Stimulated activated CD8-positive, alpha-beta memory T cell treated with anti-CD3 and anti-CD28 coated beads, Interleukin-12 subunit alpha, Interleukin-12 subunit beta, amount 100 ng/mL, for 4 hours (primary cell): ENCODE results near the gene TRRAP.
"Not testable (repeated sequence)": the region's sequence is repeated elsewhere in the genome, so short reads cannot be mapped to it uniquely, and the experiment has no call there.

ENCODE experiments used
- DNase-seq: peaks from one replicate; pipeline ENCODE4 v3.0.0-alpha.2; 2020; ENCODE audit warnings: low read depth

TRRAP gene

DNA sequence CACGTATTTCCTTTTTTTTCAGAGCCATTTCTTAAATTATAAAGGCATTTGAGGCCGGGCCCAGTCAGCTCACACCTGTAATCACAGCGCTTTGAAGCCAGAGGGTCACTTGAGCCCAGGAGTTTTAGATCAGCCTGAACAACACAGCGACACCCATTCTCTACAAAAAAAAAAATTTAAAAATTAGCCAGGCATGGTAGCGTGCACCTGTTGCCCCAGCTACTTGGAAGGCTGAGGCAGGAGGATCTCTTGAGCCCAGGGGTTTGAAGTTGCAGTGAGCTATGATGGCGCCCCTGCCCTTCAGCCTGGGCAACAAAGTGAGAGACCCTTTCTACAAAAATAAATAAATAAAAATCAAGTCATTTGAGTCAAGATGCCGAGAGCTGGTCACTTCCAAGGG is 11.6 kb upstream of the TRRAP start:
- DNase-seq, result no peak

GRCh38 chr7:98868450-98868849 is 9.9 kb upstream of the TRRAP start:
- no peak for DNase-seq

DNA sequence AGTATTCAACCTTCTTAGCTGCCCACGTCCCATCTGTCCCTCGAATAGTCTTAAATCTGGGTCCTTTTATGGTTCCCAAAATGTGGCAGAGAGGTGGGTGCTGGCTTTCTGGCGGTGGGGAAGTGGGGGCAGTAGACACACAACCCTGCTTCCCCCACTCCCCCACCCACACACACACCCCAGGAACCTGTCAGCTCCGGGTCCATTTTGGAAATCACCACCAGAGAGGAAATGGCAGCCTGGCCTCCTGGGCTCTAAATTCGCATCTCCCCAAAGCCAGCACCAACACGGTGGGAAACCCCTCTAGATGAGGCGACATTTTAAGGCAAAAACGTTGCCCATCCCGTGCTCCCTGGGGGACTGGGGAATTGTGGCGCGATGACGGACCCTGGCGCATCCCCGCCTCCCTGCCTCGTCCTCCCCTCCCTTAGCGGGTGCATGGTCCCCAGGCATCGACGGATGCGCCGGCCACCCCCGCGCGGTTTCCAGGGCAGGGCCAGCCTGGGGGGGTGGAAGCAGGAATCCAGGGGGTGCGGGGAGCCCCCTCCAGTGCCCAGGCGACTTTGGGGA is 9.2 kb upstream of the TRRAP start:
- no peak for DNase-seq

DNA sequence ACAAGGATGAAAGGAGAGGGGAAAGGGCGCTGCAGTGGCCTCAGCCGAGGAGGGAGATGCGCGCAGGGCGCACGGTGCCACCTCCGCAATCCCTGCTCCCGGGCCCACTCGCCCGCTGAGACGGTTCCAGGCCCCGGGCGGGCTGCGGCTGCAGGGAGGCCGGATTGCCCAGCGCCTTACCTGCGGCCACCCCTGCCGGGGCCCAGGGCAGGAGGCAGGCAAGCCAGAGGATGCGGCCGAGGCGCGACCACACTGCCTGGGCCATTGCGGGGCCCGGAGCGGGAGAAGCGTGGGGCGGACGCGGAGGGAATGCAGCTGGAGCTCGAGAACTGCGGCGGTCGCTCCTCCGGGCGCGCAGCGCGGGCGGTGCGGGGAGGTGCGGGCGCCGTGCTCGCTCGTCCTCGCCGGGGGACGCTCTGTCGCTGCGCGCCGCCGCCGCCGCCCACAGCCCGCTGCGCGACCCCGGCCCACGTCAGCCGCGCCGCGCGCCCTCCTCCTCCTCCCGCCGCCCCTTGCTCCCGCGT is 8.7 kb upstream of the TRRAP start, which contains the start of gene TMEM130:
TMEM130 (minus strand) TSS at position 418 of the 524 bp plus-strand sequence; CDS start at position 265, 153 bp downstream.
- no peak for DNase-seq

DNA sequence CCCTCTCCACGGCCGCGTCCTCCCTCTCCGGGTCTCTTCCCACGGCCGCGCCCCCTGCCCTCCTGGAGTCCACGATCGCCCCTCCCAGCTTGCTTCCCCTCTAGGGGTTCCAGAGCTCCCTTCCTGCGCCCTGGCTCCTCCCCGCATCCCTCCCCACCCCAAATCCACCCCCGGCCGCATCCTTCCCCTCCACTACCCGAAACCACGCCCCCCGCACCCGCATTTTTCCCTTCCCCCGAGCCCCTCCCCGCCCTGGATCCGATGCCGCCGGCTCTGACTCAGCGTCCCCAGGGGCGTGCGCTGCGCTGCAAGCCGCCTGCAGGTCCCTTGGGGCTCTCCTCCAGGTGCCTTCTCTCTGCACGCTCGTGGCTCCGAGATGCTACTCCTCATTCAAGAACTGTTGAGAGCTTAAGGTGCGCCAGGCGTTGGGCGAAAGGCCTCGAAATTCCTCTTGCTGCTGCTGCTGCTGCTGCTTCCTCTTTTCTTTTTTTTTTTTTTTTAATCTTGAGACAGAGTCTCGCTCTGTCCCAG is 8.1 kb upstream of the TRRAP start:
- peak; percentile 55 for DNase-seq

GRCh38 chr7:98870807-98871491 is 7.4 kb upstream of the TRRAP start:
- DNase-seq, result no peak

DNA sequence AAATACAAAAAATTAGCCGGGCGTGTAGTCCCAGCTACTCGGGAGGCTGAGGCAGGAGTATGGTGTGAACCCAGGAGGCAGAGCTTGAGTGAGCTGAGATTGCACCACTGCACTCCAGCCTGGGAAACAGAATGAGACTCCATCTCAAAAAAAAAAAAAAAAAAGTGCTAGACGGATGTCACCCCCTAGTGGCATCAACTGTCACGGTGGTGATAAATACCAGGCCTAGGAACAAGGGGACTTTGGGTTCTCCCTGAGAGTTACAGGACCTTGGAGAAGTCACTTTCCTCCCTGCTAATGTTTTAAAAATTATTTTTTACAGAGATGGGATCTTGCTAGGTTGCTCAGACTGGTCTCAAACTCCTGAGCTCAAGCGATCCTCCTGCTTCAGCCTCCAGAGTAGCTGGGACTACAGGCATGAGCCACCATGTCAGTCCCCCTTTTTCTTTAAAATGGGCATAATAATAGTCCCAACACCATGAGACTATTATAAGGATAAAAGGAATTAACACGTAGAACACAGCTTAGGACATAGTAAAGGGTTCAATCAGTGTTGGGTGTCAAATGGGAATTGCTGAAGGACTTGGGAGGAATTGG is 5.9 kb upstream of the TRRAP start:
- DNase-seq, result no peak

- DNase-seq, result not testable (repeated sequence)
Measured at GRCh38 chr7:98873610-98874009, 4.7 kb upstream of the TRRAP start.

DNA sequence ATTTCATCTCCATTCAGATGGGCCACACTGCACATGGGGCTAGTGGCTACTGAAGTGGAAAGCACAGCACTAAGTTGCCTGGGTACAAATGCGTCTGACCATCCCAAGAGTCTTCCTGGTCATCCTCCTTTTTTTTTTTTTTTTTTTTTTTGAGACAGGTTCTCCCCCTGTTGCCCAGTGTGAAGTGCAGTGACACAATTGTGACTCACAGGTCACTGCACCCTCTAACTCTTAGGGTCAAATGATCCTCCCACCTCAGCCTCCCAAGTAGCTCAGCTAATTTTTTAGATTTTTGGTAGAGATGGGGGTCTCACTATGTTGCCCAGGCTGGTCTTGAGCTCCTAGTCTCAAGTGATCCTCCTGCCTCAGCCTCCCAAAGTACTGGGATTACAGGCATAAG is 3.4 kb upstream of the TRRAP start:
- no peak for DNase-seq

DNA sequence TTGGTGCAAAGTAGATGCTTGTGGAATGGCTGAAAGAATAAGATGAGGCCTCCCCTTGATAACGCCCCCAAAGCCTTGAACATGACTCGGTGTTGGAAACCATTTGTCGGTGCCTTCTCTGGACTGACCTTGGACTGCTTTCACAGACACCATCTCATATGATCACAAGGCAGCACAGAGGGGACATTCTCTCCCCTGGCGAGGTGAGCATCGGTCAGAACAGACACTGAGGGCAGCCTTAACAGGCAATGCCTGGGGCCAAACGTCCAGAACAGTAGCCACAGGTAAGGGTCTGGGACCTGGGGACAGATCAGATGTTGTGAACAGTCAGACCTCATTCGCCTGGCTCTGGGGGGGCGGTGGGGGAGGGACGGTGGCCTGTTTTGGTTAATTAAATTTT is 2.8 kb upstream of the TRRAP start:
- DNase-seq, result no peak

DNA sequence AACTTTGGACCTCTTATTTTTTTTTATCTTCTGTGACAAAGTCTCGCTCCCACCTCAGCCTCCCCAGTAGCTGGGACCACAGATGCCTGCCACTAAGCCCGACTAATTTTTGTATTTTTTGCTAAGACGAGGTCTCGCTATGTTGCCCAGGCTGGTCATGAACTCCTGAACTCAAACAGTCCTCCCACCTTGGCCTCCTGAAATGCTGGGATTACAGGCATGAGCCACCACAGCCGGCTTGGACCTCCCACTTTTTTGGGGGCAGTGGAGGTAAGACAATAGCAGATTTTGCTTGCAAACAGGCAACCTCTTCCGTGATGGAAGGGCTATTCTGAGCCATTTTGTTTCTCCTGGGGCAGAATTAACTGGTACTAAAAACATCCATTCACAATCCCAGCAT is 1.2 kb upstream of the TRRAP start:
- DNase-seq, result no peak

GRCh38 chr7:98877692-98878364 is 504 bp upstream of the TRRAP start:
- no peak for DNase-seq

DNA sequence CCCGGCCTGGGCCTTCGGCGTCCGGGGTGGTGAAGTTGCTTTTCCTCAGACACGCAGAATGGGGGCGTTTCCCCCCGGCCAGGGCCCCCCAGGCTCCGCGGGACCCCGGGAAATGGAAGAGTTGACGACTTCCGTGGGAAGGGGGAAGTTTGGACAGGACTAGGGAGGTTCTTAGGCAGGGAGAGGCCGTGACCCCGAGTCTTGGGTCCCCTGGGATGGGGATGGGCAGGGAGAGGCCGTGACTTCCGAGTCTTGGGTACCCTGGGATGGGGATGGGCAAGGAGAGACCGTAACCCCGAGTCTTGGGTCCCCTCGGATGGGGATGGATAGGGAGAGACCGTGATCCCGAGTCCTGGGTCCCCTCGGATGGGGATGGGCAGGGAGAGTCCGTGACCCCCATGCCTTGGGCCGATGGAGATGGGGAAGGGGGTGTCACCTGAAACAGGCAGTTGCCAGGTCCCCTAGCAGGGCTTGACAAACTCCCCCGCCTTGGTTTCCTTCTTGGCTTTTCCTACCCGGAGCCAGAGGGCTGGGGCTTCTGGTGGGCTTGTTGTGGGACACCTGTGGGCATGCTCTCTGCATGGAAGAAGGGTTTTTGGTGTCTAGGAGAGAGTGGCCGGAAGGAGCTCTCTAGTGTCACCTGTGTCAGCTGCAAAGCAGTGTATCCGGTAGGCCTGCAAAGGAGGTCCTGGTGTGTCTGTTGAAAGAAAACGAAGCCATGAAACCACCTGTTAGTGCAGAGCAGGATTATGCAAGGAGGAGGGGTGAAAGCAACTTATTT is 1.1 kb downstream of the TRRAP start:
- DNase-seq, result peak; percentile 7

DNA sequence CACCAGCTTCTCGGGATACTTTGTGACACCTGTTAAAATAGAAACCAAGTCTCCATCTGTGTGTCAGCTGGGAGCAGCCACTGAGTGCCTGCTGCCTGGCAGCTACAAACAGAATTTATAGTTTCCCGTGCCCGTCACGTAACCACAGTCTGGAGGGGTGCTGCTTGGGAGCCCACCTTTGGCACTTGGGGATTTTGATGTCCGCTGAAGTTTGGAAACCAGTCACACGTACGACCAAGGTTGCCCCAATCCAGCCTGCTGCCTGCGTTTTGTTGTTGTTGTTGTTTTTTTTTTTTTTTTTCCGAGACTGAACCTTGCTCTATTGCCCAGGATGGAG is 1.6 kb downstream of the TRRAP start:
- DNase-seq, result no peak

DNA sequence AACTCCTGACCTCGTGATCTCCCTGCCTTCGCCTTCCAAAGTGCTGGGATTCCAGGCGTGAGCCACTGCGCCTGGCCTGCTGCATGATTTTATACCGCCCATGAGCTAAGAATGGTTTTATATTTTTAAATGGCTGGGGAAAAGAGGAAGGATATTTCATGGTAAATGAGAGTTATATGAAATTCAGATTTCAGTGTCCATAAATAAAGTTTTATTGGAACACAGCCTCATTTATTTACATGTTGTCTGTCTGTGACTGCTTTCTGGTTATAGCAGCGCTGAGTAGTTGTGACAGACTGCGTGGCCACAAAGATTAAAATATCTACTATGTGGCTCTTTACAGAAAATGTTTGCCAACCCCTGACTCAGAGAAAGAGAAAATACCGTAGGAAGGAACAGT is 2.2 kb downstream of the TRRAP start:
- no peak for DNase-seq

- DNase-seq, result no peak
Measured at GRCh38 chr7:98881561-98882315, 3.4 kb downstream of the TRRAP start.

GRCh38 chr7:98884416-98884815 is 6.1 kb downstream of the TRRAP start:
- DNase-seq, result no peak

DNA sequence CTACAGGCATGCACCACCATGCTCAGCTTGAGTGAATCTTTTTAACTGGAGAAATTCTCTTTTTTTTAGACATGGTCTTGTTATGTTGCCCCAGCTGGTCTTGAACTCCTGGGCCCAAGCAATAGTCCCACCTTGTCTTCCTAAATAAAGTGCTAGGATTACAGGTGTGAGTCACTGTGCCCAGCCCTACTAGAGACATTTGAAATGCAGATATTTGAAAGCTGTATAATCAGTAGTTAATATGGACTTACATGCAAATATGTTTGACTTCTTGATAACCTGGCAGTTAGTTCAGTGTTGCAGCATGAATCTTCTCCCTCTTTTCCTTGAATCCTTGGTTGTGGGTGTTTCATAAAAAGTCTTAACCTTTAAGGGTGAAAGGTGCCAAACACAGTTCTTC is 8.7 kb downstream of the TRRAP start:
- DNase-seq, result no peak

DNA sequence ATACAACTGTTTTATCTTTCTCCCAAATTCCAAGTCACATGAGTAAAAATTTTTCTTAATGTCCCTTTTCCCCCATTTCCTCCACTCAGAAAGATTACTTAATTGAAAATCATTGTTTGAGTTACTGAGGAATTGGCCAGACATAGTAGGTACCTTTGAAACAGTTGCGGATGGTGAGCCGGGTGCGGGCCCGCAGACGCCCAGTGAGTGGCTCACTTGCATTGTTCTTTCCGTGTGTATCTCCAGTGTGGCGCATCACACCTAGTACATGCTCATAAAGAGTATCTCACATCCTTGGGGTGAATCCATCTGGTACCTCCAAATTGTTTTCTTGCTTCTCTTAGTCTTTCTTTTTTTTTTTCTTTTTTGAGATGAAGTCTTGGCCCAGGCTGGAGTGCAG is 14.3 kb downstream of the TRRAP start:
- no peak for DNase-seq

DNA sequence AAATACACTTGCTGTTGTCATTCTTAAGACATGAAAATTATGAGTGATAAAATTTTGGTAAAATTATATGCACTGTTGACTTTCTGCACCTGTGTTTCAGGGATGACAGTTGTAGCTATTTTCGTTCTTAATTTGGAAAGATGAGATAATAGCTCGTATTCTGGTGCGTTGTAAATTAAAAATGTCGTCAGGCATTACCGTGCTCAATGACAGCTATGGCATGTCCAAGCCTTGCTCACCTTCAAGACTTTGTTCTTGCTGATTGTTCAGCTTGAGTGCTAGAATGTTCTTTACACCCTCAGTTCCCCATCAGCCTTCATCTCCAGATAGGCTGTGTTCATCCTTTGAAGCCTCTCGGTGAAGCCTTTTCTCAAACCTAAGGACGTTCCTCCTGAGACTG is 21.5 kb downstream of the TRRAP start:
- no peak for DNase-seq

DNA sequence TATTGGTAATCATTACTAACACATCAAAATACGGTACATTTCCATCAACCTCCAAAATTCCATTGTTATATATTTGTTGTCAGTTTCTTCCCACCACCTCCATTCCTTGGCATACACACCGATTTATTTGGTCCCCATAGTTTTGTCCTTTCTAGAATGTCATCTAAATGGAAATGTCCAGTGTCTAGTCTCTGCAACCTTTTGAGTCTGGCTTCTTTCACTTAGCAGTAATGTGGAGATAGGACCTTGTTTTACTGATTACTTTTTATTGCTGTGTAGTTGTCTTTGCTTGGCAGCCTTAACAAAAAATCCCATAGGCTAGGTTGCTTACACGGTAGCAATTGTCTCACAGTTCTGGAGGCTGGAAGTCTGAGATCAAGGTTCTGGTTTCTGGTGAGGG is 22.5 kb downstream of the TRRAP start:
- no peak for DNase-seq
